GM21825 (cell line): ENCODE data around the gene HOMER2.
"Not testable (repeated sequence)": the region's sequence is repeated elsewhere in the genome, so short reads cannot be mapped to it uniquely, and the experiment has no call there.

Source experiments
- ATAC-seq: cut with Tn5 transposase; IDR thresholded peaks from one replicate; pipeline ENCODE4 v1.9.1; 2021; ENCODE audit warnings: mild to moderate bottlenecking, moderate library complexity; ENCODE audit not compliant: unreplicated experiment

The HOMER2 gene

GRCh38 chr15:82839136-82839535, 113.4 kb downstream of the HOMER2 start:
- ATAC-seq: no peak

GRCh38 chr15:82838096-82838735, 114.3 kb downstream of the HOMER2 start:
- no peak for ATAC-seq

- ATAC-seq: no peak
Observed at GRCh38 chr15:82835391-82835917, 117.1 kb downstream of the HOMER2 start.

DNA sequence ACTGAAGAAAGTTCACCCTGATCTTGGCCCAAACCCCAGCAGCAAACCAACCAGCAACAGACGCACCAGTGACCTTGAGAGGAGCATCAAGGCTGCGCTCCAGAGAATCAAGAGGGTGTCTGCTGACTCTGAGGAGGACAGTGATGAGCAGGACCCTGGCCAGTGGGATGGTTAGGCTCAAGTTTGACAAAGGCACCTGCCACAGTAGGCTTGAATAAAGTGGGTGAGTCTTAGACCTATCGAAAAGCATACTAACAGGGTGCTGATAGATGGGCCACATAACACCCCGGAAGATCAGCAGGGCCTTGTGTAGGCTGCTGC, 119.2 kb downstream of the HOMER2 start:
- no peak for ATAC-seq

GRCh38 chr15:82832601-82833361, 119.7 kb downstream of the HOMER2 start:
- peak; percentile 86 for ATAC-seq

GRCh38 chr15:82831894-82832600, 120.5 kb downstream of the HOMER2 start:
- no peak for ATAC-seq

DNA sequence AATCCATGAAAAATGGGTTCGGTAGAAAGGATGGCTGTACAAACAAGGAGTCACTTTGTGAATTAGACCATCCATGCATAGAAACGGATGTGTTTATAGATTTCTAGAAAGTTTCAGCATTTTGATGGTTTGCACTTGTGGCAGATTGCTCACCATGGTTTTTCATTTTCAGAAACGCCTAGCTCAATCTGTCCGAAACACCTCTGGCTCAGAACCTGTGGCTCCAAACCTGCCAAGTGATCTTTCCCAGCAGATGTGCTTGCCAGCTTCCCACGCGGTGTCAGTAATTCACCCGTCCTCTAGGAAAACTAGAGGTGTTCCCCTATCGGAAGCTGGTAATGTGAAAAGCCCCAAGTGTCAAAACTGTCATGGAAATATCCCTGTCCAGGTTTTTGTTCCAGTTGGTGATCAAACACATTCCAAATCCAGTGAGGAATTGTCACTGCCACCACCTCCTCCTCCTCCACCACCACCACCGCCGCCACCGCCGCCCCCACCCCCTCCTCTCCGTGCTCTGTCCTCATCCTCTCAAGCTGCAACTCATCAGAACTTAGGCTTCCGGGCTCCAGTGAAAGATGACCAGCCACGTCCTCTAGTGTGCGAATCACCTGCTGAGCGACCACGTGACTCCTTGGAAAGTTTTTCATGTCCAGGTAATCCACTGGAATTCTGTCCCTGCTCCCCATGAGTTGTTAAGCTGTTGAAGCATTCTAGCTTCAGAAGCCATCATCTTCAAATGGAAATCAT, 121.9 kb downstream of the HOMER2 start:
- ATAC-seq: no peak

GRCh38 chr15:82829234-82829633, 123.3 kb downstream of the HOMER2 start:
- no peak for ATAC-seq

- ATAC-seq: no peak
Observed at GRCh38 chr15:82828075-82828474, 124.4 kb downstream of the HOMER2 start.

DNA sequence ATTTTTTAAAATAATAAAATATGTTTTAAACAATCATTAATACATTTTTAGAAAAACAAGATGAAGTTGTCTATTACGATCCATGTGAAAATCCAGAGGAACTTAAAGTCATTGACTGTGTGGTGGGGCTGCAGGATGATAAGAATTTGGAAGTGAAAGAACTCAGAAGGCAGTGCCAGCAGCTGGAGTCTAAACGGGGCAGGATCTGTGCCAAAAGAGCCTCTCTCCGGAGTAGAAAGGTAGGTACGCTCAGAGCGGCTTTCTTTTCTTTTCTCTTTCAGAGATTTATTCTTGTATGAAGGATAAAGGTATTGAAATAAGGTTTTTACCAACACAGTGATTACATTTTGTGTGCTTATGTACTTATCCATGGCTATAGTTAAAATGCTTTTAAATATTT, 129.5 kb downstream of the HOMER2 start:
- no peak for ATAC-seq

DNA sequence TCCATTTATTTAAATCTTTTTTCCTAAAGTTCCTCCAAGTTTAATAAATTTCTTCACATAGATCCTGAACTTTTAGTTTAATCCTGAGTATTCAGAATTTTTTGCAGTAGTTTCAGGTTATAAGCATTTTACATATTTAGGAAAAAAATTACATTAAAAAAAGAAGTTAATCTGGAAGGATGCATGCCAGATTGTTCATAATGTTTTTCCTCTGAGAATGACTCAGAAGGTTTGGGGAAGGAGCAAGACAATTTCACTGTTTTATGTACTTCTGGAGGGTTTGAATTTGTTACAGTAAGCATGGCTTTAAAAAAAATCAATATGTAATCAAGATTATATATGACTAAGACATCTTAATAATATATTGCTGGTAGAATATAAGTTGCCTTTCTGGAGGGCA, 130.7 kb downstream of the HOMER2 start:
- ATAC-seq: not testable (repeated sequence)

- ATAC-seq: not testable (repeated sequence)
Observed at GRCh38 chr15:82821396-82821795, 131.1 kb downstream of the HOMER2 start.

DNA sequence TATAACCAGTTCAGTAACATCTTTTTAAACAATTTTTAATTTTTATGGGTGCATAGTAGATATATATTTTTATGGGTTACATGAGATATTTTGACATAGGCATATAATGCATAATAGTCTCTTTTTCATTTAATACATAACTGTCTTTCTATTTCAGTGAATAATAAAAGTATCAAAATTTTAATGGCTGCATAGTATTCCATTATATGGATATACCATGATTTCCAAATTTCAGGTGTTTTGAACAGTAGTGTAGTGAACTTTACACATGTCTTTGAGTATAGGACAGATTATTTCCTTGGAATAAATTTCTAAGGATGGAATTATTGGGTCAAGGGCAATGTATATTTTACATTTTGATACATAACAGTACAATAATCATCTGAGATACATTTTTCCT, 132.4 kb downstream of the HOMER2 start:
- no peak for ATAC-seq

DNA sequence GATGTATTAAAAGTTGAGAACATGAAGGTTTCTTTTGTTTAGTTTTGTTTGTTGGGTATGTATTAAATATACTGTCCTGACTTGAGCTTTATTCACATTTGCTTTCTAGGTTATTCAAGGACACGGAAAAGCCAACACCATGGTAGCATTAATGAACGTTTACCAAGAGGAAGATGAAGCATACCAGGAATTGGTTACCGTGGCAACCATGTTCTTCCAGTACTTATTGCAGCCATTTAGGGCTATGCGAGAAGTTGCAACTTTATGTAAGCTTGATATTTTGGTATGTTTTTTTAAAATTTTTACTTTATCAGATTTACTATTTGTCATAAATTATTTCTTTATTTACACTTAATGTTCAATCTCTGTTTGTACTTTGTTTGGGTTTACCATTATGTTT, 139.5 kb downstream of the HOMER2 start:
- no peak for ATAC-seq

GRCh38 chr15:82810890-82811426, 141.6 kb downstream of the HOMER2 start:
- ATAC-seq: no peak

DNA sequence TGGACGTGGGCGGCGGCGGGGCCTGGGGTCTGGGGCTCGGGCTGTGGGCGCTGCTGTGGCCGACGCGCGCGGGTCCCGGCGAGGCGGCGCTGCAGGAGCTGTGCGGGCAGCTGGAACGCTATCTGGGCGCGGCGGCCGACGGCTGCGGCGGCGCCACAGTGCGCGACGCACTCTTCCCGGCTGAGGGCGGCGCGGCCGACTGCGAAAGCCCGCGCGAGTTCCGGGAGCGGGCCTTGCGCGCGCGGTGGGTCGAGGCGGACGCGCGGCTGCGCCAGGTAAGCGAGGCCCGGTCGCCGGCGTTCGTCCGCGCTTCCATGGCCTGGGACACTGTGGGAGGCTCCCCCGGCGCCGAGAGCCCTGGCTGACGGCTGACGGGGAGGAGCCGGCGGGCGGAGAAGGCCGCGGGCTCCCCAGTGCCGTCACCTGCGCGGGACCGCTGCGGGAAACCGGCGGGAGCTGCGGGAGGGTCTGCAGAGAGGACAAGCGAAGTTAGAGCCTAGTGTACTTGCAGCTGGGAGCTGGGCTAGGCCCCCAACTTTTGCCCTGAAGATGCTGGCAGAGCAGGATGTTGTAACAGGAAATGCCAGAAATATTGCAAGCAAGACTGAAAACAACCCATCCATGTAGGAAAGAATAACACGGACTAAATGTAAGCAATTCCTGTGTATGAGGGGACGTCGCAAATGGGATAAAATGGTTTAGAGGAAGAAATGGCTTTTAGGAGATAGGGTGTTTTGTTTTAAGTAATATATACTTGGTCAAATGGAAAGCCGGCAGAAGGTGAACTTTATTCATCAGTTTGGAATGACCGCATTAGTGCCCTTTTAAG, 142.2 kb downstream of the HOMER2 start:
- ATAC-seq: peak; percentile 14

DNA sequence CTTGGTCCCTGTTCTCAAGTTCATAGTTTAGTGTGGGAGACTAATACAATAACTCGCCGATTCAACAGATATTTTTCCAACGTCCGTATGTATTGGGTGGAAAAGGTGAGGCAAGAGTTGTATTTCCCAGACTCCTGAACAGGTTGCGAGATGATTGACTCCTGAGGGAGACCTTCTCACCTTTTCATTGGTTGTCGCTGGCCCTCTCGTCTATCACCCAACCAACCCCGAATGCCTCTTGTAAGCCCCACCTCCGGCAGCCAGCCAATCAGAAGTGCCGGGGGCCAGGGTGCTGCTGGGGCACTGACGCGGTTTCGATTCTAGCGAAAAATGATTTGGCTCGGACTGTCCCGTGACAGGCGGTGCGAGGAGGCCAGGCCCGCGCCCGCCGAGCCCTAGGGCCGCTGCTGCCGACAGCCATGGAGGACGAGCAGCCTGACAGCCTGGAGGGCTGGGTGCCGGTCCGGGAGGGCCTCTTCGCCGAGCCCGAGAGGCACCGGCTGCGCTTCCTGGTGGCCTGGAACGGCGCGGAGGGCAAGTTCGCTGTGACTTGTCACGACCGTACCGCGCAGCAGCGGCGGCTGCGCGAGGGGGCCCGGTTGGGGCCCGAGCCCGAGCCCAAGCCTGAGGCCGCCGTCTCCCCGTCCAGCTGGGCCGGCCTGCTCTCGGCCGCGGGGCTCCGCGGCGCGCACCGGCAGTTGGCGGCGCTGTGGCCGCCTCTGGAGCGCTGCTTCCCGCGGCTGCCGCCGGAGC, 143.0 kb downstream of the HOMER2 start, which contains the start of gene WHAMM:
WHAMM (plus strand) TSS at position 321 of the 753 bp plus-strand sequence; CDS start at position 420, 99 bp downstream.
- peak; percentile 78 for ATAC-seq

DNA sequence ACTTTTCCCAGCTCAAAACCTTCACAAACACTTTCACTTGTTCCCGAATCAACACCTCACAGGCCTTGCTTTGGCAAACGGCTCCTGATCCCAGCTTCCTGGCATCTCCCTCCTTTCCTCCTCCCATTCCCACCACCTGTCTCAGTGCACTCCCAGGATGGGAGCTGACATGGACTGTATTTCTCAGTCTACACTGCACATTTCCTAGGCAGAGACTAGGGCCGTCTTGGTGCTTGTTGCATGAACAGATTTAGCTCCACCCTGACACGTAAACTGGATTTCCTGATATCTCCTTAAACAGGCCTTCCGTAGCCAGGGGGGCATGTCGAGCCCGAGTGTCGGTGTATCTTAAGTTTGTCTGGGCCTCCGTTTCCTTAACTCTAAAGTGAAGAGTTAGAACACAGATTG, 143.9 kb downstream of the HOMER2 start:
- ATAC-seq: no peak
